Measurements from ENCODE around the gene LTF.

Gene LTF

DNA sequence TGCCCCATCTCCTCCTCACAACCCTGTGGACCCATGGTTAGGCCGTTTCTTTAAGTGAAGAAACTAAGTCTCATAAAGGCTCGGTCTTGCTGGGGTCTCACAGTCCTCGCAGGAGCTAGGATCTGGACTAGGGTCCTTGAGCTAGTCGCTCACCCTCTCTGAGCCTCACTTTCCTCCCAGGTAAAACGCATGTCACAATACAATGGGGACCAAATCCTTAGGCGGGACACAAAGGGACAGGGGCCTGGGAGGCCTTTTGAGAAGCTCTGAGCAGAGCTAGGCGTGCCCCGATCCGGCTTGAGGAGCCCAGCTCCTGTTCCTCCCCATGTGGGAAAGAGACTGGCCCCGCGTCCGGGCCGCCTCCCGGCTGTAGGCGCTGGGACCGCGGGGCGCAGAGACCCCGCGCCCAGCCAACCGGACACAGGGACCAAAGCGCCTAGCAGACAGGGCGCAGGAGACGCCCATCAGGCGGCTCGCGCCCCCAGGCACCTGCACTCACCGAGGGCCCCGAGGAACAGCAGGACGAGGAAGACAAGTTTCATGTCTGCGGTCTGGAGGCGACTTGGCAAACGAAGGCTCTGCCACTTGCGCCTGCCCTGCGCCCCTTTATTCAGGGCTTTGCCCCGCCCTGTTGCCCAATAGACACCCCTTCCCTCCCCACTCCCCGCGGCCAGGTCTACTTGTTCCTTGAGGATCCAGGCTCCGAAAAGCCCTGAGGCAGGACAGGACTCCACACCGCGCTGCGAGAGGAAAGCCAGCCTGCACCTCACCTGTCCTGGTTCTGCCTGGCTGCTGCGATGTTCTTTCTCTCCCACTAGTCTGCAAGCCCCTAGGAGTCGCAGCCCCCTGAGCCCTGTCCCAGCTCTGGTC is at the start of gene LTF:
TSS of gene LTF (minus strand) at position 580 of the 870 bp plus-strand sequence. CDS start at position 542, 38 bp downstream.
- H3K9ac ChIP-seq (ENCODE audit: low read length): peak within 1 kb of the TSS; percentile 36
- no peaks in the 10 kb centered on the region for H3K4me1 ChIP-seq (ENCODE audit: control insufficient read depth, insufficient read depth, low read length)
- no peak within 1 kb of the TSS for H3K4me3 ChIP-seq (ENCODE audit: low read length)
- peaks cover 28% of the 10 kb centered on the region for H3K27me3 ChIP-seq (ENCODE audit: control insufficient read depth, insufficient read depth, low read length)
- no peaks in the 10 kb centered on the region for H3K36me3 ChIP-seq (ENCODE audit: control insufficient read depth, insufficient read depth, low read length)
- H3K9me3 ChIP-seq (ENCODE audit: control insufficient read depth, low read length): no peaks in the 10 kb centered on the region

DNA sequence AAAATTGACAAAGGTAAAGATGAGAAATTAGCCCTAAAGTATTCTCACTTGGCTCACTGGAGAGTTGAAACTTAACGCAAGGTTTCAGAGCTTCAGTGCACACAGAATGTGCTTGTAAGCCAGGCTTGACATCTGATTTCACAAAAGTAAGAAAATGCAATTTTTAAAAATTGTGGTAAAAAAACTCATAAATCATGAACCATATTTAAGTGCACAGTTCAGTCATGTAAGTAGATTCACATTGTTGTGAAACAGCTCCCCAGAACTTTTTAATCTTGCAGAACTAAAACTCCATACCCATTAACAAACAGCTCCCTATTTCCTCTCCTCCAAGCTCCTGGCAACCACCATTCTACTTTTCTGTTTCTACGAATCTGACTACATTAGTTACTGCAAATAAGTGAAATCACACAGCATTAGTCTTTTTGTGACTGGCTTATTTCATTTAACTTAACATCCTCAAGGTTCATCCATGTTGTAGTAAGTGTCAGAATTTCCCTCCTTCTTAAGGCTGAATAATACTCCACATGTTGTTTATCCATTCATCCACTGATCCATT is 47.6 kb upstream of the LTF start:
- no peak overlapping the region for H3K4me3 ChIP-seq (ENCODE audit: low read length)
- H3K9ac ChIP-seq (ENCODE audit: low read length): no peak overlapping the region
- H3K9me3 ChIP-seq (ENCODE audit: control insufficient read depth, low read length): no peaks in the 10 kb centered on the region
- no peaks in the 10 kb centered on the region for H3K4me1 ChIP-seq (ENCODE audit: control insufficient read depth, insufficient read depth, low read length)
- no peaks in the 10 kb centered on the region for H3K27me3 ChIP-seq (ENCODE audit: control insufficient read depth, insufficient read depth, low read length)
- H3K36me3 ChIP-seq (ENCODE audit: control insufficient read depth, insufficient read depth, low read length): no peaks in the 10 kb centered on the region

DNA sequence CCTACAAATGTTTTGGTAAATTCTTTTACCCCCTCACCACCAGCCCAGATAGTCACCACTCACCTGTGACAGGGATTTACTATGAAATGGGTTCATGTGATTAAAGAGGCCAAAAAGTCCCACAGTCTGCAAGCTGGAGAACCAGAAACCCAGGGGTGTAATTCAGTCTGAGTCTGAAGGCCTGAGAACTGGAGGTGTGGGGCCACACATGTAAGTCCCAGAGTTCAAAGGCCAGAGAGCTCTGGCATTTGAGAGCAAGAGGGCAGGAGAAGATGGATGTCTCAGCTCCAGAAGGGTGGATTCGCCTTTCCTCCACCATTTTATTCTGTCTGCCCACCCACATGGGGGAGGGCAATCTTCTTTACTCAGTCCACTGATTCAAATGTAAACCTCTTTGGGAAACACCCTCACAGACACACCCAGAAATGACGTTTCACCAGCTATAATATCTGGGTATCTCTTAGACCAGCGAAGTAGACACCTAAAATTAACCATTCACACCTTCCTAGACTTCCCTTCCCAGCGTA is 45.0 kb upstream of the LTF start:
- Histone ChIP-seq H3K9me3 (ENCODE audit: control insufficient read depth, low read length) (no peaks in the 10 kb centered on the region), H3K4me3 (ENCODE audit: low read length) (no peak overlapping the region), H3K36me3 (ENCODE audit: control insufficient read depth, insufficient read depth, low read length) (no peaks in the 10 kb centered on the region), H3K27me3 (ENCODE audit: control insufficient read depth, insufficient read depth, low read length) (no peaks in the 10 kb centered on the region), H3K9ac (ENCODE audit: low read length) (no peak overlapping the region), H3K4me1 (ENCODE audit: control insufficient read depth, insufficient read depth, low read length) (no peaks in the 10 kb centered on the region)

DNA sequence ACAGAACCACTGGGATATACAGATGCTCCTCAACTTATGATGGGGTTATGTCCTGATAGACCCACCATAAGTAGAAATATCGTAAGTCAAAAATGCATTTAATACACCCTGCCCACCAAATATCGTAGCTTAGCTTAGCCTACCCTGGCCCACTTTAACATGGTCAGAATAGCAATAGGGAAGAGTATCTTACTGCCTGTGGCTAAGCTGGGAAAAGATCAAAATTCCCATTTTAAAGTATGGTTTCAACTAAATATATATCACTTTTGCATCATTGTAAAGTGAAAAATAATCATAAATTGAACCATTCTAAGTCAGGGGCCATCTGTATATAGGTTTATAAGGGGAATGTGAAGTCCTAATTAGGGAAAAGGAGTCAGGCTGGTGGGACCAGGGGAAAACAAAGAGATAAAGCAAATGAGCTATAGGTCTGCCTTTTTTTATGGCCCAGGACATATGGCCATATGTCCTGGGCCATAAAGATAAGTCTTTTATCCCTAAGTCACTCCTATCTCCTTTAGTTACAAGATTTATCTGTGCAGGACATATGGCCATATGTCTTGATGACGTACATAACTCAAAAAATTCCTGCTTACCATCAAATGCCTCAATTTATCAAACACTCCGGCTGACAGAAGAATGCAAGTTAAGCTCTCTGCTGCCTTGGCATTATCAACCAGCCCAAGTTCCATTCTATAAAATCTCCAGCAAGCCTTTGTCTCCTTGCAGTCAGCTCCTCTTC is 44.3 kb upstream of the LTF start:
- no peak overlapping the region for H3K9ac ChIP-seq (ENCODE audit: low read length)

DNA sequence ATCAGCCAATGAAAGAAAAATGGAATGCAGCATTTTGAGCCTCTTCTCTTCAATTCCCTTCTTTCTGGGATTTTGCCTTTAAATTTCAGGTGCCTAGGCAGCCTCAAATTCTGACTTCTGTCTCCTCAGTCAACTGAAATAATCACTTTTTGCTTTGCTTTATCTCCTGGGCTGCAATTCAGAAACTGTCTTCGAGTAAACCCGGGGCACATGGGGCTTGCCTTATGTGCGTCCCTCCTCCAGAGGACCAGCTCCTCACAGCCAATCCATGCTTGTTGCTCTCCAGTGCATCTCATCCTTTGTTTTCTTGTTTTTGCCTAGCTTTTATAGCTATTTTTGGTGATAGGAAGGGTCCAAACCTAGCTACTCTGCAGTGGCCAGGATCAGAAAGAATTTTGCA is 41.8 kb upstream of the LTF start:
- Histone ChIP-seq H3K4me3 (ENCODE audit: low read length) (no peak overlapping the region), H3K9ac (ENCODE audit: low read length) (no peak overlapping the region), H3K4me1 (ENCODE audit: control insufficient read depth, insufficient read depth, low read length) (no peaks in the 10 kb centered on the region), H3K27me3 (ENCODE audit: control insufficient read depth, insufficient read depth, low read length) (no peaks in the 10 kb centered on the region), H3K36me3 (ENCODE audit: control insufficient read depth, insufficient read depth, low read length) (no peaks in the 10 kb centered on the region), H3K9me3 (ENCODE audit: control insufficient read depth, low read length) (no peaks in the 10 kb centered on the region)

More for the DNA sequence above, 44.3 kb upstream of the LTF start:
- Histone ChIP-seq H3K36me3 (ENCODE audit: control insufficient read depth, insufficient read depth, low read length) (no peaks in the 10 kb centered on the region), H3K9me3 (ENCODE audit: control insufficient read depth, low read length) (no peaks in the 10 kb centered on the region), H3K4me1 (ENCODE audit: control insufficient read depth, insufficient read depth, low read length) (no peaks in the 10 kb centered on the region), H3K27me3 (ENCODE audit: control insufficient read depth, insufficient read depth, low read length) (no peaks in the 10 kb centered on the region), H3K4me3 (ENCODE audit: low read length) (no peak overlapping the region)

DNA sequence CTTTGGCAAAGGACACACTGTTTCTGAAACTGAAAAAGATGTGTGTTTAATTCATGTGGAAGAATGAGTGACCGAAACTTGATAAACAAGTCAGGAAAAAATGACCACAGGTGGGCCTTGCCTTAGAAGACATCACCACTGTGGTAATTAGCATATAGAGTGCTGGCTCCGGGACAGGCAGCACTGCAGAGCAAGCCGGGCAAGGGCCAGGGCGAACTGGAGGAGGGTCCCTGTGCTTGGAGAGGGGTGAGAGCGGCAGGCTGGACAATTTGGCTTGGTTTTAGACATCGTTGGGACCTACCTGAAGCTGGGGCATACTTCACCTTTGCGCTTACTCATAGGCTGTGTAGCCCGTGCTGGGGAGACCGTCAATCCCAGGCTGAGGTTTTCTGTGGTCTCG is 41.2 kb upstream of the LTF start:
- no peaks in the 10 kb centered on the region for H3K27me3 ChIP-seq (ENCODE audit: control insufficient read depth, insufficient read depth, low read length)
- no peak overlapping the region for H3K4me3 ChIP-seq (ENCODE audit: low read length)
- H3K9me3 ChIP-seq (ENCODE audit: control insufficient read depth, low read length): no peaks in the 10 kb centered on the region
- H3K9ac ChIP-seq (ENCODE audit: low read length): no peak overlapping the region
- H3K36me3 ChIP-seq (ENCODE audit: control insufficient read depth, insufficient read depth, low read length): no peaks in the 10 kb centered on the region
- no peaks in the 10 kb centered on the region for H3K4me1 ChIP-seq (ENCODE audit: control insufficient read depth, insufficient read depth, low read length)

DNA sequence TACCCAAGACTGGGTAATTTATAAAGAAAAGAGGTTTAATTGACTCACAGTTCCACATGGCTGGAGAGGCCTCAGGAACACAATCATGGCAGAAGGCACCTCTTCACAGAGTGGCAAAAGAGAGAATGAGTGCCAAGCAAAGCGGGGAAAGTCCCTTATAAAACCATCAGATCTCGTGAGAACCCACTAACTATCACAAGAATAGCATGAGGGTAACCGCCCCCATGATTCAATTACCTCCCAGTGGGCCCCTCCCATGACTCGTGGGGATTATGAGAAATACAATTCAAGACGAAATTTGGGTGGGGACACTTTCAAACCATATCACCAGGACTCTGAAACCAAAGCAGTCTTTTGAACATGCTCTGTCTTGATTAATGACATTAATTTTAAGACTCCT is 40.1 kb upstream of the LTF start:
- Histone ChIP-seq H3K4me1 (ENCODE audit: control insufficient read depth, insufficient read depth, low read length) (no peaks in the 10 kb centered on the region), H3K4me3 (ENCODE audit: low read length) (no peak overlapping the region)

DNA sequence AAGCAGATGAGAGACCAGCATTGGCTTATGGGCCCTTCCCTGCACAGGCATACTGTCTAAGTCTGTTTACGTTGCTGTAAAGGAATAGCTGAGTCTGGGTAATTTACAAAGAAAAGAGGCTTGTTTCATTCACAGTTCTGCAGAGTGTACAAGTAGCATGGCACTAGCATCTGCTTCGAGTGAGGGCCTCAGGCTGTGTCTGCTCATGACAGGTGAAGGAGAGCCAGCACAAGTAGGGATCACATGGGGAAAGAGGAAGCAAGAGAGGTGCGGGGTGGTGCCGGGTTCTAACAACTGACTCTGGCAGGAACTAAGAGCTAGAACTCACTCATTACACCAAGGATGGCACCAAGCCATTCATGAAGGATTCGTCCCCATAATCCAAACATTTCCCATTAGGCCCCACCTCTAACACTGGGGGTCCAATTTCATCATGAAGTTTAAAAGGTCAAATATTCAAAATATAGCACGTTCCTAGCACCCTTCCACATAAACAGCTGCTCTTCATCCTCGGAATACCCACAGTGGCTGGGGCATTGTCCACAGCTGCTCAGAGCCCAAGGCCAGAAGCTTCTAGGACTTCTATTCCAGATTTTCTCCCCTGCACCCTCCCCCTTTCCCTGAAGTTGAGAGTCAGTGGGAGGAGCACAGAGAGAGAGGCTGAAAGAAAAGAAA is 38.6 kb upstream of the LTF start:
- H3K9me3 ChIP-seq (ENCODE audit: control insufficient read depth, low read length): no peaks in the 10 kb centered on the region
- no peak overlapping the region for H3K9ac ChIP-seq (ENCODE audit: low read length)
- H3K4me1 ChIP-seq (ENCODE audit: control insufficient read depth, insufficient read depth, low read length): no peaks in the 10 kb centered on the region
- H3K27me3 ChIP-seq (ENCODE audit: control insufficient read depth, insufficient read depth, low read length): no peaks in the 10 kb centered on the region
- no peak overlapping the region for H3K4me3 ChIP-seq (ENCODE audit: low read length)
- no peaks in the 10 kb centered on the region for H3K36me3 ChIP-seq (ENCODE audit: control insufficient read depth, insufficient read depth, low read length)

More for the DNA sequence above, 40.1 kb upstream of the LTF start:
- Histone ChIP-seq H3K9ac (ENCODE audit: low read length) (no peak overlapping the region), H3K9me3 (ENCODE audit: control insufficient read depth, low read length) (no peaks in the 10 kb centered on the region), H3K27me3 (ENCODE audit: control insufficient read depth, insufficient read depth, low read length) (no peaks in the 10 kb centered on the region), H3K36me3 (ENCODE audit: control insufficient read depth, insufficient read depth, low read length) (no peaks in the 10 kb centered on the region)

DNA sequence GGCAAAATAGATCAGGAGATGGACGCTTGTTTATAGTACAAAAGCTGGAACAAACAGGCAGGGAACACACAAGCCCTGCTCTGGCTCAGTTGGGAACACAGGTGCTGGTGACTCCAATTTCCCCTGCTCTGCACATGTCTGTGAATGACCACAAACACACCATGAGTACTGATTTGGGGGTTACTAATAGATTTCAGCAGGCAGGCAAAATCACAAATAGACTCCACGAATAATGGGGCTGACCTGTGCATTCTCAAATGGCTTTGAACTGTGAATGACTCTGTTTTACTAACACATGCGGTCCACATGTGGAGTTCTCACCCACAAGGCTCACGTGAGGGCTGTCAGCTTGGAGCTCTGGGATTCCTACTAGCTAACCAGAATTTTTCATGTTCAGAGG is 37.0 kb upstream of the LTF start:
- Histone ChIP-seq H3K27me3 (ENCODE audit: control insufficient read depth, insufficient read depth, low read length) (peaks cover 4% of the 10 kb centered on the region), H3K36me3 (ENCODE audit: control insufficient read depth, insufficient read depth, low read length) (no peaks in the 10 kb centered on the region), H3K9ac (ENCODE audit: low read length) (no peak overlapping the region), H3K9me3 (ENCODE audit: control insufficient read depth, low read length) (no peaks in the 10 kb centered on the region), H3K4me3 (ENCODE audit: low read length) (no peak overlapping the region), H3K4me1 (ENCODE audit: control insufficient read depth, insufficient read depth, low read length) (no peaks in the 10 kb centered on the region)

DNA sequence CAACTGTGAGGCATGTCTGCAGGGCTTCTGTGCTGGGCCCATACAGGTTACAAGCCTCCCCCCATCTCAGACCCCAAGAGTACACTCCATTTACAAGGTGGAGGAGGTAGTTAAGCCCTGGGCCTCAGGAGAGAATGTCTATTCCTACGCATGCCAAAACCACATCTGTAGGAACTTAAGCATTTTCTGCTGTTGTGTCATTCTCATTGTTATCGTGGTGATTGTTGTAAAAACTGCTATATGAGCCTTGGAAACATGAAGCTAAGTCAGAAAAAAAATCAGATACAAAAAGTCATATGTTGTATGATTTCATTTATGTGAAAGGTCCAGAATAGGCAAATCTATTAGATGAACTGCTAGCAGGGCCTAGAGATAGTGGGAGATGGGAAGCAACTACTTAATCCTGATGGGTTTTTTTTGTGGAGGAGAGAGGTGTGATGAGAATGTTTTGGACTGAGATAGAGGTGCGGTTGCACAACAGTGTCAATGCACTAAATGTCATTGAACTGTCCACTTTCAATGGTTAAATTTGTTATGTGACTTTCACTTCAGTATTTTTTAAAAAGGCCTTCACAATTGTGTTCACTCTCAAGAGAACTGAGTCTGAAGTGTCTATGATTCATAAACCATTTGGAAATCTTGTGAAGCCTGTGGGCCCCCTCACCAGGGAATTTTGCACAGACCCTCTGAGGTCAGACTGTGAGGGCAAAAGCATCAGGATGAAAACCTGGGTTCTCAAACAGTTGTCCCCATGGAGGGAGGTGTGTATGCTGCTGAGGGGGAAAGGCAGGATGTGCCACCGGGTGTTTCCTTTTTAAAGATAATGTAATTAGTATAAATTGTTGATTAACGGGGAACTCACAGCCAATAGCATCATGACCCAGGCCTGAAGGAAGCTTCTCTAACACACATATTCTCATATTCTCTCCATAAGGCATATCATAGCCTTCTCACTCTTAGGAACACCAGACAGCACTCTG is 36.2 kb upstream of the LTF start:
- Histone ChIP-seq H3K27me3 (ENCODE audit: control insufficient read depth, insufficient read depth, low read length) (peaks cover 4% of the 10 kb centered on the region), H3K36me3 (ENCODE audit: control insufficient read depth, insufficient read depth, low read length) (no peaks in the 10 kb centered on the region), H3K9me3 (ENCODE audit: control insufficient read depth, low read length) (no peaks in the 10 kb centered on the region), H3K4me3 (ENCODE audit: low read length) (no peak overlapping the region), H3K4me1 (ENCODE audit: control insufficient read depth, insufficient read depth, low read length) (no peaks in the 10 kb centered on the region), H3K9ac (ENCODE audit: low read length) (no peak overlapping the region)

Data from mucosa of stomach (tissue), 1 donor.